Stimulated activated CD4-positive, alpha-beta T cell treated with anti-CD3 and anti-CD28 coated beads, Interleukin-1b, Interleukin-23, amount 100 ng/mL, for 24 hours (primary cell): ENCODE data around the gene PDE11A.
"Not testable (repeated sequence)": the region's sequence is repeated elsewhere in the genome, so short reads cannot be mapped to it uniquely, and the experiment has no call there.

Experiments
- DNase-seq, 4 experiments: peaks; one replicate each; pipeline ENCODE4 v3.0.0-alpha.2; 2020; ENCODE audit warnings: low read depth in 4 of 4, low spot score in 1 of 4

PDE11A gene

DNA sequence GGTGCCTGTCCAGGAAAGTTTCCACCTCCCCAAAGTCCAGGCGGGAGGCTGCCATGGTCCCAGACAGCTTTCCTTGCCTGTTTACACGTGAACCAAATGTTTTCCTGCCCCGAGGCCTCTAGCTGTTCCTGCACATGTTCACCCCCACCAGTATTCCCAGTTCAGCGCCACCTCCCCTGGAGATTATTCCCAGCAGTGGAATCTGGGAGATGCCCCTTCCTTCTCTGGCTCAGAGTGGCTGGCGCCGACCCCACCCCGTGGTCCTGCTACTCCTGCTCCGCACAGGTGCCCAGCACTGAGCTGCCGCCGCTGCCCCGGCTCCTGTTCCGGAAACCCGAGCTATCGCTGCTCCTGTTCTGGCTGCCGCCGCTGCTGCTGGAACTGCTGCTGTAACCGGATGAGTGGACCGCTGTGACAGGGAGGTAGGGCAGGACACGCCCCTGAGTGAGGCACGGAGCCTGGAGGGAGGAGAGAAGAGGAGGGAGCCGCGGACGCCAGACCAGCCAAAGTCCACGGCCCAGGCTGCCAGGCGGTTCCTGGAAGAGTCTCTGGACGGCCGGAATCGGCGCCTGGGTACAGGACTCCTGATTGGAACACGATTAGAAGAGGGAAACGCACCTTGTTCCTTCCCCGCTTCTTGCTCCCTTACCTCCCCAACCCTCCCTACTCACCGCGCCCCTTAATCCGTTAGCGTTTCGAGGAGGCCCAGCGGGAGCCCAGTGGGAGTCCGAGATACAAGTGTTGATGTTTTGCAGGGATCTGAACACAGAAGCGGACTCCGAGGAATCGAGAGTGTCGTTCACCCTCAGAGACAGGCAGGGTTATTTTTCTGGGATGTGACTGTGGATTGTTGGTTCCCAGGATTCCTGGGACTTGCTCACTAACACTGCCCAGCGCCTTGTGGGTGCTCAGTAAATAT is at the start of gene PDE11A:
Gene PDE11A (minus strand): TSS at position 395 of the 919 bp plus-strand sequence. CDS start 340 bp downstream, at position 55.
- DNase-seq: peak in 2 of 4 experiments; percentile 8 to 40

- DNase-seq: no peak
These were observed 46.8 kb upstream of the PDE11A start for GRCh38 chr2:178119179-178119922.

- DNase-seq: no peak
These were observed 45.1 kb upstream of the PDE11A start for GRCh38 chr2:178117725-178118124.

- DNase-seq: no peak
These were observed 42.7 kb upstream of the PDE11A start for GRCh38 chr2:178115271-178115670.

GRCh38 chr2:178114462-178114861 is 41.9 kb upstream of the PDE11A start:
- no peak for DNase-seq

- DNase-seq: peak; percentile 70 to 84 (median 80)
These were observed 39.9 kb upstream of the PDE11A start, which contains the start of gene RBM45 for GRCh38 chr2:178112202-178113152. RBM45 (plus strand) TSS chr2:178112437; CDS start chr2:178112547, 110 bp downstream.

- DNase-seq: no peak
These were observed 39.2 kb upstream of the PDE11A start for GRCh38 chr2:178111743-178112142.

DNA sequence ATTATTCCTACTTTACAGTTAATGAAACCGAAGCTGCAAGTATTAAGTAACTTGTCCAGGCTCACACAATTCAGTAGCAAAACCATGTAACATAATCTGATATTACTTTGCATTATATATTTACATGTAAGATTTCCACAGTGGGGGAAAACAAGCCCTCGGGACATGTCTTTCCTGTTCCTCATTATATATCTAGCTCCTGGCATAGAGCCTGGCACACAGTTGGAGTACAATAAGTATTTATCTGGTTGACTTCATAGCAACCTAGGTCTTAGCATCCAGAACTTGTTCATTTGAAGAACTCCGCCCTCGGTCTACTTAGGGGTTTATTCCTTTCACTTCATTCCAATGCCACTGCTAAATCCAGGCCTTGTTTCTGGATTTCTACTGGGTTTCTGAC is 38.1 kb upstream of the PDE11A start:
- DNase-seq: no peak

- DNase-seq: no peak
These were observed 37.2 kb upstream of the PDE11A start for GRCh38 chr2:178109813-178110212.

GRCh38 chr2:178108176-178108575 is 35.6 kb upstream of the PDE11A start:
- DNase-seq: no peak

- no peak for DNase-seq
These were observed 33.5 kb upstream of the PDE11A start for GRCh38 chr2:178106053-178106452.

DNA sequence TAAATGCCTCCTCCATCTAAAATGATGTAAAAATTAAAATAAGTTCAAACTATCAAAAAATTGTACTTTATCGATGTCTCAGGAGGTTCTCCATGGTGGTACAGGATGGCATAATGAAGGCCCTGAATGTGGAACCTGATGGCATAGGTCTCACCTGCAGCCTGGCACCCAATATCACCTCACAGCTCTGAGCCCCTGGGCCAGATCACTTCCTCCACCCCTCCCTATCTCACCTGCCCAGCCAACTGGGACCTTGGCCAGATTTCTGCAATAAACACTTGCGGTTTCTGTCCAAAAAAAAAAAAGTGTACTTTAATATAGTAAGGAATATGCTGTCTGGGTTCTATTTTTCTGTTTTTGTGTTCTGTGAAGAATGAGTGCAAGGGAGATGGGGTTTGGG is 33.0 kb upstream of the PDE11A start:
- DNase-seq: no peak

DNA sequence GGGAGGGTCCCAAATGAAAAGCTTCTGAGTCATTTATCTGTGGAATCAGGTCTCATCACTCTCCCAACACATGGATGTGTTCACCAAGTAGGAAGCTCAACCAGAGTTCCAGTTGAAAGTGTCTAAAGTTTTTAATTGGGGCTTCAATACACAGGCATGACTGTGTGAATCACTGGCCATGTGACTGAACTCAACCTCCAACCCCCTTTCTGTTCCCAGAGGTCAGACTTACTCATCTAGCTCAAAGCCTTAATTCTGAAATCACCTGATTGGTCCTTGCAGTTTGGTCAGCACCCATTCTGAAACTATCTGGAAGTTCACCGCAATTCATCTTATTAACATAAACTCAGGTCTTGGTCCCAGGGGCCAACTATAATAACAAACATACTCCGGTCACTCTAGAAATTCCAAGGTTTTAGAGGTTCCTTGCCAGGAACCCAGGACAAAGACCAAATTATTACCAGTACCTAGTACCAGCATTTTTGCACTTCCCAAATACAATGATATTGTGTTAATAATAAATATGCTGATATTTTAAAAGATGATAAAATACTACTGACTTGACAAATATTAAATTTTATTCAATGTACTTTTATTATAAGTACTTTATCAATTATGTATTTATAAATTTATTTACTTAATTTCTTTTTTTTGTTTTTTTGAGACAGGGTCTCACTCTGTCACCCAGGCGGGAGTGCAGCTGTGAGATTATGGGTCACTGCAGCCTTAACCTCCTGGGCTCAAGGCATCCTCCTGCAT is 28.9 kb upstream of the PDE11A start:
- no peak for DNase-seq

DNA sequence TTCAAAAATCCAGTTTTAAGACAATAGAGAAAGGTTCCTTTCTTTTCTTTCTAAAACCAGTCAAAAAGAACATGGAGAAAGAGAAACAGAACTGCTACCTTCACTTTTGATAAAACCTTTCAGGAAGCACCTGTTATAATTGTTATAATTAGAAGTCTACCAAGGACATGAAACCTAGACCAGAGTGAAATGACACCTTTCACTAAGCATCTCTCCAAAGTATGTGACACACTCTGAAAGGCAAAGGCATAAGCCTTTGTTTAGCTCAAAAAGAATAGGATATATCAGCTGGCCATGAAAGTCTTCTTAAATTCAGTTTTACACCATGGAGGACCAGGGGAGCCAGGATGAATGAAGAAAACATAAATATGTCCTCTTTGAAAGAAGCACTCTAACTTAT is 20.9 kb upstream of the PDE11A start:
- DNase-seq: no peak

- DNase-seq: no peak
These were observed 16.2 kb upstream of the PDE11A start for GRCh38 chr2:178088774-178089270.

DNA sequence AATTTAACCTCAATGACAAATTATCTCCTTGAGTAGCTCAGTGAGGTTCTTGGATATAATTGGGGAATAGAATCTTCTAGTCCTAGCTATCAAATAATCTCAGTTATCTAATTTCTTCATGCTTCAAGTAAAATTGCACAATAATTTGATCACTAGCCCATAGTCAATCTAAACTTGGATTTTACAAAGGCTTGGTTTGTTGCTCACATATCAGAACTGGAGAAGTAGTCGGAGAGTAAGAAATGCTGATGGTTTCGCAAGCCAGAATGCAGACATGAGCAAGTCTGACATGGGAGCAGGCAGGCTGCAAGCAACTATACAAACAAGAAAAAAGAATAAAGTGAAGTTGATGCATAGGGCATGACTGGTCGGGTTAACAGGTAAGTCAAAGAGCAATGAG is 11.7 kb upstream of the PDE11A start:
- no peak for DNase-seq

DNA sequence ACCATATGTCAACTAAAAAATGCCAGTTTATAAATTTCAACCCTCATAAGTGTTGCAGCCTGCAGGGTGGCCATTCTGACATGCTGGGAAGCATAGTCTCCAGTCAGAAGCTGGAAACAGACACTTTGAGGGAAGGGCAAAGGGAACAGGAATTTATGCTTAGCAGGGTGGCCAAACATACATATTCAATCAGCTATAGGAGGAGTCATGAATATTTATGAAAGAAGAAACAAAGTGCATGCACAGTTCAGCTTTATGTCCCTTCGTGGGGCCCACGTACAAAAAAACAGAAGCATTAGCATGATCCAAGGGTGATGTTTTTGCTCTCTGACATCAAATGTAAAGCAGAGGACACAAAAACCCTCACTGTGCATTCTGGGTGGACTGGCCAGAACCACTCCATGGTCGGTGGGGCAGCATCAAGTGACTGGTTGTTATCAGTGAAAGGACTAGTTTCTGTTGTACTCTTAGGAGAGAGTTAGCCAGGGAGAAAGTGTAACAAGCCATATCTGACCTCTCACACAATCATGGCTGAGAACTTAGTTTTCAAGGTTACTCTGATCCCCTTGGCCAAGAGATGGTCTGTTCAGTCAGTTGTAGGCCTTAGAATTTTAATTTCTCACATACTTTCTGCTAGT is 9.9 kb upstream of the PDE11A start:
- no peak for DNase-seq

DNA sequence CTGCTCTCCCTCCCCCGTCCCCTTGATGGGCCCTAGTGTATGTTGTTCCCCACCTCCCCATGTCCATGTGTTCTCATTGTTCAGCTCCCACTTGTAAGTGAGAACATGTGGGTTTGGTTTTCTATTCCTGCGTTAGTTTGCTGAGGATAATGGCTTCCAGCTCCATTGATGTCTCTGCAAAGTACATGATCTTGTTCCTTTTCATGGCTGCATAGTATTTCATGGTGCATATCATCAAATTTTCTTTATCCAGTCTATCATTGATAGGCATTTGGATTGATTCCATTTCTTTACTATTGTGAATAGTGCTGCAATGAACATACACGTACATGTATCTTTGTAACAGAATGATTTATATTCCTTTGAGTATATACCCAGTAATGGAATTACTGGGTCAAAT is 6.7 kb upstream of the PDE11A start:
- DNase-seq: not testable (repeated sequence)

- no peak for DNase-seq
These were observed 3.6 kb upstream of the PDE11A start for GRCh38 chr2:178076130-178076529.

GRCh38 chr2:178075006-178075326 is 2.4 kb upstream of the PDE11A start:
- DNase-seq: no peak
